GM18519 (cell line): ENCODE measurements around the gene C16orf78.

Source experiments
- ATAC-seq: cut with Tn5 transposase; IDR thresholded peaks from one replicate; pipeline ENCODE4 v1.9.1; 2021; ENCODE audit warnings: mild to moderate bottlenecking, moderate library complexity; ENCODE audit not compliant: unreplicated experiment, low FRiP score

The C16orf78 gene, protein sequence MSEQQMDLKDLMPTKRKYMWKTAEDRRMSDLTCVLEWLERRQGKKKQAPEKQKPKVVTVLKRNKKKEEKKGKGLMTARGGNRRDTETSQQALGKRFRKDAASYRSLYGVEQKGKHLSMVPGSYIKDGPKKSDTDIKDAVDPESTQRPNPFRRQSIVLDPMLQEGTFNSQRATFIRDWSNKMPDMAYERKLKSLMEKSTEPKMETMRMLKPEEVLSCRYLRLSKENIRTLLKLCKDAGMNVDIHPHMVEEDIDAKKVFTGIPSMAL

GRCh38 chr16:49373504-49373903, at the start of gene C16orf78:
TSS of gene C16orf78 (plus strand) at chr16:49373804. CDS start at chr16:49373940, 136 bp downstream.
- ATAC-seq, result no peak

GRCh38 chr16:49324703-49325102, 48.9 kb upstream of the C16orf78 start:
- ATAC-seq, result no peak

- no peak for ATAC-seq
Observed at GRCh38 chr16:49327466-49327865, 46.1 kb upstream of the C16orf78 start.

- ATAC-seq, result no peak
Observed at GRCh38 chr16:49328325-49328724, 45.3 kb upstream of the C16orf78 start.

DNA sequence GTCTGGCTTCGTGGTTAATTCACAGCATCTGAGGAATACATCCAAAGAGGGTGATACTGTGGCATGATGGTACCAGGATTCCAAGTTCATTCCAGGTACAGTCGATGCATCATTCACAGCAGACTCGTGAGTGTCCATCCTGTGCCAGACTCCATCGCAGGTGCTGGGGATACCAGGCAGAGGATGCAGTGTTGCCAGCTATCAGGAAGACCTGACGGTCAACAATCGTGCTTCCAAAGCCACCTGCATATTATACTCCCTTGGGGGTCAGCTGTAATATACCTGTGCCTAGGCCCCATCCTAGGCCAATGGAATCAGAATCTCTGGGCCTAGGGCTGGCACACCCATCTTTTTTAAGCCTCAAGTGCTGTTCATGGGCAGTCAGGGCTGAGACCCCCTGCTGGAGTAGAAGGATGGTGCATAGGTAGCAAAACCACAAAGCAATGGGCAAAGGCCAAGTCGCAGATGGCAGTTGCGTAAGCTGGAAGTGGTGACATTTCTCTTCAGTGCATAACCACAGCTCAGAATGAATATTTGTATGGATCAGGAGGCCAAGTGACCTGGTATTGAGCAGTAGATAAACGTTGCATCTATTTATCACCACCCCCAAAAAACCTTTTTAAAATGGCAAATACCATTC, 42.9 kb upstream of the C16orf78 start:
- no peak for ATAC-seq

GRCh38 chr16:49332589-49333258, 40.9 kb upstream of the C16orf78 start:
- ATAC-seq, result no peak

GRCh38 chr16:49333259-49333597, 40.4 kb upstream of the C16orf78 start:
- ATAC-seq, result no peak

- ATAC-seq, result no peak
Observed at GRCh38 chr16:49335828-49336227, 37.8 kb upstream of the C16orf78 start.

GRCh38 chr16:49336581-49336980, 37.0 kb upstream of the C16orf78 start:
- ATAC-seq, result no peak

GRCh38 chr16:49337814-49338350, 35.7 kb upstream of the C16orf78 start:
- ATAC-seq, result no peak

DNA sequence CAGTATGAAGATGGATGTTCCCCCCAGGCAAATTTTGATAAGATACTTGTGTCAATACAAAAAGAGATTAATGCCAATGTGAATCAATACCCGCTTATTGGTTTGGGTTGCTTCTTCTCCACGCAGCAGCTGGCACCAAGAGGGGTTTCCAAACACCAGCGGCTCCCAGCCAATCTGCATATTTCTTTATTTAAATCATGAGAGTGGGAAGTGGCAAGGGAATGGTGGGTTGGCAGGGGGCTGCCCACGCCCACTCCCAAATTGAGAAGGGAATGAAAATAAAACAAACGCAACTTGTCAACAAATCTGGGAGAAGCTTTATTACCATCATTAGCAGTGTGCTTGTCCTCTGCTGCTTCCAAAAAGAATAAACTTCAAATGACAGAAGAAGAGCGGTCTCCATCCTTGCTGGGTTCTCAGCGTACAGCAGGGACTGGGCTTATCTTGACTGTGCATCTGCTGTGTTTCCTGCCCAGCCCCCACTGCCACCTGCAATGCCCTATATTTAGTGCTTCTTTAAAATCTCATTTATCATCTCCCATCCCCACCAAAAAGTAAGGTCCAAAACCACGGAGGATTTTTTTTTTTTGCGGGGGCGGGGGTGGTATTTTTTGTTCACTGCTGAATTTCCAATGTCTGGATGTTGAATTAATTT, 34.9 kb upstream of the C16orf78 start:
- no peak for ATAC-seq

- ATAC-seq, result no peak
Observed at GRCh38 chr16:49340466-49340865, 33.1 kb upstream of the C16orf78 start.

DNA sequence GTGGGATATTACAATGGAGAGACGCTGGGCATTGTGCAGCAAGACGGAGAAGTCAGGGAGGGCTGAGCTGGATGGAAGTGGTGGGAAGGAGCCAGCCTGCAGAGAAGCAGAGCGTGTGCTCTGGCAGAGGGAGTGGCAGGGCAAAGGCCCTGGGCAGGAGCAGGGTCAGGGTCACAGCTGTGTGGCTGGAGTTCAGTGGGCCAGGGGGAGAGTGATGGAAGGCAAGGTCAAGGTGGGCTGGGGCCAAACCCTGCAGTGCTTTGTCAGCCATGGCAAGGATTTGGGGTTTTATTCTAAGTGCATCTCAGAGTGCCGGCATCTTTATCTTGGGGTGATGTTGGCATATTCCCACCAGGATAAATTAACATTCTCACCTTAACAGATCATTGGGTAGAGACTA, 31.9 kb upstream of the C16orf78 start:
- ATAC-seq, result no peak

- ATAC-seq, result no peak
Observed at GRCh38 chr16:49342336-49343265, 31.0 kb upstream of the C16orf78 start.

- ATAC-seq, result no peak
Observed at GRCh38 chr16:49343291-49343690, 30.3 kb upstream of the C16orf78 start.

GRCh38 chr16:49344401-49344800, 29.2 kb upstream of the C16orf78 start:
- ATAC-seq, result no peak

GRCh38 chr16:49345829-49346228, 27.8 kb upstream of the C16orf78 start:
- ATAC-seq, result no peak

GRCh38 chr16:49346459-49346858, 27.1 kb upstream of the C16orf78 start:
- ATAC-seq, result no peak

GRCh38 chr16:49347476-49347875, 26.1 kb upstream of the C16orf78 start:
- ATAC-seq, result no peak
